GM18519 (cell line): Measurements from ENCODE around the gene EIF4A2.
"Not testable (repeated sequence)": the region's sequence is repeated elsewhere in the genome, so short reads cannot be mapped to it uniquely, and the experiment has no call there.

Experiments used
- ATAC-seq: cut with Tn5 transposase; IDR thresholded peaks from one replicate; pipeline ENCODE4 v1.9.1; 2021; ENCODE audit warnings: mild to moderate bottlenecking, moderate library complexity; ENCODE audit not compliant: unreplicated experiment, low FRiP score

EIF4A2 gene

GRCh38 chr3:186784820-186785494 lies 1.6 kb downstream of the EIF4A2 start:
- ATAC-seq: no peak

DNA sequence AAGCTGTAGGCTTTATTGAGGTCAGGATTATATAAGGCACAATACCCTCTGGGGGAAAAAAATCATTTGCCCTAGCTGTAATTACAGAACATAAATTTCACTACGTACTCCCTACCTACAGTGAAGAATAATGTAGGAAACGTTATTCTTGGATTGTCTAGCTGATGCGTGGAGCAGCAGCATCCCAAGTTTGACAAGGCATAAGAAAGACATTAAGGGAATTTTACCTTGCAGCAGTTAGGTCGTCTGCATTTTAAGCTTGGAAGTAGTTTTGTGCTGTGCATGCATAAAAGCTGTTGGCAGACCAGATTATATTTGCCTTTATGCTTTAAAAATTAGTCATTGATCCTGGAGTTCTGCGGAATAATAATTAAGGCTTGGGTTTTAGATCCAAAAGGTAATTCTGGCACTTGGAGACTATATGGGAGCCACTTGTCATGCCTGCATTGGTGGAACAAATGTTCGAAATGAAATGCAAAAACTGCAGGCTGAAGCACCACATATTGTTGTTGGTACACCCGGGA lies 2.2 kb downstream of the EIF4A2 start:
- no peak for ATAC-seq

DNA sequence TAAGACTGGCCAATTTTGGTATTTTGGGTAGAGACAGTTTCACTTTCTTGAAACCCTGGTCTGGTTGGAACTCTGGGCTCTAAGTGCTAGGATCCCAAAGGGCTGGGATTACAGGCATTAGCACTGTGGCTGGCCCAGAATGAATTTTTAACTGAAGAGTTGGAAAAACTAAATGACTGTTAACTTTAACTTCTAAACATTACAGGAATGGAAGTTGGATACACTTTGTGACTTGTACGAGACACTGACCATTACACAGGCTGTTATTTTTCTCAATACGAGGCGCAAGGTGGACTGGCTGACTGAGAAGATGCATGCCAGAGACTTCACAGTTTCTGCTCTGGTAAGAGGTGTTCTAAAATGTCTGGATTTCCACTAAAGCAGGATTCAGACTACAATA lies 3.5 kb downstream of the EIF4A2 start:
- no peak for ATAC-seq

GRCh38 chr3:186787642-186788481 lies 4.5 kb downstream of the EIF4A2 start:
- ATAC-seq: no peak

GRCh38 chr3:186788482-186789370 lies 5.3 kb downstream of the EIF4A2 start:
- no peak for ATAC-seq

GRCh38 chr3:186789554-186790260 lies 6.3 kb downstream of the EIF4A2 start:
- ATAC-seq: no peak

DNA sequence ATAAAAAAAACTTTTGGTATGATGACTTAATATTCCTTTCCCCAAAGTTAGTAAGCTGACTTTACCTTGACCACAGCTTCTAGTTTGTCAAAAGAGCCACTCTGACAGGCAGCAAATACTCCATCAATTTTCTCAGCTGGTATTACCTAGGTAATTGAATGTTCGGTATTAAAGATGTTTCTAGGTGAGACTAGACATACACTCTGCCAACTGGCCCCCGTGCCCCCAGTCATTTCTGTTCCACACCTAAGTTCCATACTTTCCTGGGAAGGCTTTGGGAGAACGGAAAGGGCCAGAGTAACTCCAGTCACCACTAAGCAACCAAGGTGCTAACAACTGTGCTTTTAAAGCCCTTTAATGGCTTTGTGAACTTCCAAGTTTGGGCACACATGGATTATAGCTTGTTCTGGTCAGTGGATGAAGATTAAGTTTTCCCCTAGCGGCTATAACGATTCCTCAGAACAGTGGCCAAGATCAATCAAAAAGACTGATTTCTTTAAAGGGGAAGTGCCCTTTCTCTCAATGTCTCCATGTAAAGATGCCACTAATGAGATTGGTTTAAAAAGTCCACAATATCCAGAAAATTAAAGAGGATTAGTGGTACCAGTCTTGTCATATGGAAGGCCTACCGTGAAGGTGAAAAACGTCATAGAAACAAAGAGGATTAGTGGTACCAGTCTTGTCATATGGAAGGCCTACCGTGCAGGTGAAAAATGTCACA lies 7.0 kb downstream of the EIF4A2 start:
- ATAC-seq: no peak

DNA sequence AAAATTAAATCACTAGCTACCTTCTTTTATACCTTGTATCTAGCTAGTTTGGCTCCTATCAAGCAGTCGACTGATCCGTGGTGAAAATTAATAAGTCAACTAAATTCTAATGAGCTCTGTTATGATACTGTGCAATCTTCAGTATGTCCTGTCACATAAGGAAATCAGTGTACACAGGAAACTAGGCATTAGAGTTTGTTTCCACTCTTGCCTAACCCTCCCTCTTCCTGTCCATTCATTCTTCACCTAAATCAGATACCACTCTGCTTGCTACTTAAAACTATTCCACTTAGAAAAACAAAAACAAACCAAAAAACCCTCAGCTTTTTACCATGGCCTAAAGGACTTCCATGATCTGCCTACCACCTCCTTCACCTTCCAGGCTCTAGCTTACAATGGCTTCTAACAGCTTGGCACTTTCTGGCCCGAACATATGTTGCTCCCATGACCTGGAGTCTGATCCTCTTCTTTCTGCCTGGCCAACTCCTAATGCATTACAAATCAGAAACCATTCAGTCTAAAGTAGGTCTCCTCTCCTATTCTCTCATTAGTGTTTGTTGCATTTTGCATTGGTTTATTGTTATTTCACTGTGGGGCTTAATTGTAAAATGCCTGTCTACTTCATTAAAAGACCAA lies 15.0 kb downstream of the EIF4A2 start:
- no peak for ATAC-seq

DNA sequence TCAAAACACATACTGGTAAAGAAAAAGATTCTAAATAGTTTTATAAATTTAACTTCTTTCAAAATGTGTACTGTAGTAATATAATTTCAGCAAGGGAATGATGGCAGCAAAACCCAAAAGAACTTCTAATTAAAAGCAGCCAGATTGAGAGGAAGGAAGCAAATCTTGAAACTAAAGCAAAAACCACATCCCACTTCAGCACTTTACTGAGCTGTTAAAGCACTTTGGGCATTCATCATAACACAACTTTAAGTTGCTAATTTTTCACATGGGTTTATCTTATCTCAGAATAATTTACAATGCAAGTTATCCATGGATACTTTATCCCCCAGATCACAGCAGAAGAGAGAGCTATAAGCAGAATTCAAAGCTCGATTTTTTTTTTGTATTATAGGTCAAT lies 16.9 kb downstream of the EIF4A2 start:
- ATAC-seq: no peak

DNA sequence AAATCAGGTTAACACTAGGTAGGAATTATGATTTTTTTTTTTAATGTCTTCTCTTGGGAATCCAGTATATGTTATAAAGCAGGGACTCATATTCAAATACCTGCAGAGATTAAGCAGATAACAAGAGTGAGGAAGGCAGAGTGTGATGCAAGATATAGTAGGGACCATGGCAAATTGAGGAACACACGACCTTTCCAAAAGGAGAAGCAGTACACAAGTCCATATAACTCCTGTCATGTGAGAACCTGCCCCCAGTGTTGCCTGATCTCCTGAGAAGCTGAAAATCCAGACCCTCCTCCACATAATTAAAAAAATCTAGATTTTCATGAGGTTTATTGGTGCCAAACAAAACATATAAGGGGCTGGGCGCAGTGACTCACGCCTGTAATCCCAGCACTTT lies 19.3 kb downstream of the EIF4A2 start:
- no peak for ATAC-seq

GRCh38 chr3:186803447-186803846 lies 20.1 kb downstream of the EIF4A2 start:
- ATAC-seq: not testable (repeated sequence)

DNA sequence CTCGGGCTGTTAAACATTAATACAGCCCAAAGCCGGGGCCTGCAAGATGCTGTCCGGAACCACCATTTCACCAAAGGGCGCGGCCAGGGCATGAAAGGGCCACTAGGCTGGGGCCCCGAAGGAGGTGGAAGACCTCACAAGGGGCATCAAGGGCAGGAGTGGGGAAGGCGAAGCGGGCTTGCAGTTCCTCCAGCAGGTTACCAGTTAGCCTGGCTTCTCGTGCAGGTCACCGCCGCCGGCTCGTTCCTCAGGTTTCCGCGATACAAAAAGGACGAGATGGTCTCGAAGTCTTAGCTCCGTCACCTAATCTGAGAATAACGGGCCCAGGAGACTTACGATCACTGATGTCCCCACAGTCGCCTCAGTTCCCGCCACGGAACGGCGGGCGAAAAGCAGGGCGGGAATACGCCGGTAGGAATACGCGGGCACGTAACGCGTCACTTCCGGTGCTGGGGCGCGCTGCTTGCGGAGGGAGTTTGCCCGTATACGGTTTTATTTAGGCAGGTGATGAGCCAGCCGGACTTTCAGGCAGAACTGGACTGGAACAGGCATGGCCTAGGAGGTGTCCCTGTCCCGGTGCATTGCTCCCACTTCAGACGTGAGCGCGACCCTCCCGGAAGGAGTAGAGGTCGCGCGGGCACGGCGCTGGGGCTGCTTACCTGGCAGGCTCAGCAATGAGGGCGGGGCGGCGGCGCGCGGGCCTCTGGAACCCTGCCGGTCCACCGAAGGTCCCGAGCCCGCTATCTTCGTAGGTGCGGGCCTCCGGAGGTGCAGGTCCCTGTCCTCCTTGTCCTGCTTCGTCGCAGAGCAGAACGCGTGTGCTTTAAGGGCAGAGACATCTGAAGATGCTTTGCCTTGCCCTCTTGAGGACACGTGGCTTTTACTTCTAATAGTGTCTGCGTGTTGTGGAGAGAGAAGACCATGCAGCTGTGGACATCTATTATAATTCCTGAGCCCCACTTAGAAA lies 23.0 kb downstream of the EIF4A2 start, which contains the start of gene RFC4:
Gene RFC4, minus strand, starts transcription at position 394 of the 967 bp plus-strand sequence. CDS start 1,769 bp downstream, outside the sequence.
- peak; percentile 65 for ATAC-seq

DNA sequence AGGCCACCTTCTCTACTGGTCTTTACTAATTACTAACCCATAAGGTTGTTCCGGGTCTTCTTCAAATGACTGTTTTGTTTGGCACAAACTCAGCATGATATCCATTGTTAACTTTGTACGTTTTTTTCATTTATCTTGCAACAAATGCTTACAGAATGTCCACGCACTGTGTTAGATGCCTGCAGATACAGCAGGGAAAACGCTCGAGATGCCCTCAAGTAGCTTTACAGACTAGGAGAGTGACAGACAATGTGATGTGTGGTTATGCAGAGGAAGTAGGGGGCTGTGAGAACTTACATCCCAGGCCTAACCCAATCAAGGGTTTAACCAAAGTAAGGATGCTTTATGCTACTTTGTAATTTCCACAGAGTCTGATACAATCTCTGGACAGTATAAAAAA lies 23.9 kb downstream of the EIF4A2 start:
- ATAC-seq: no peak

GRCh38 chr3:186810336-186810996 lies 27.1 kb downstream of the EIF4A2 start:
- ATAC-seq: no peak

DNA sequence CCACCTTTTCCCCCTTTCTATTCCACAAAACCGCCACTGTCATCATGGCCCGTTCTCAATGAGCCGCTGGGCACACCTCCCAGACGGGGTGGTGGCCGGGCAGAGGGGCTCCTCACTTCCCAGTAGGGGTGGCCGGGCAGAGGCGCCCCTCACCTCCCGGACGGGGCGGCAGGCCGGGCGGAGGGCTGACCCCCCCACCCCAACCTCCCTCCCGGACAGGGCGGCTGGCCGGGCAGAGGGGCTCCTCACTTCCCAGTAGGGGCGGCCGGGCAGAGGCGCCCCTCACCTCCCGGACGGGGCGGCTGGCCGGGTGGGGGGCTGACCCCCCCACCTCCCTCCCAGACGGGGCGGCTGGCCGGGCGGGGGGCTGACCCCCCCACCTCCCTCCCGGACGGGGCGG lies 27.9 kb downstream of the EIF4A2 start:
- not testable (repeated sequence) for ATAC-seq

- ATAC-seq: no peak
These were observed 30.7 kb downstream of the EIF4A2 start for GRCh38 chr3:186814100-186814499.

GRCh38 chr3:186815435-186815834 lies 32.1 kb downstream of the EIF4A2 start:
- no peak for ATAC-seq
